HEK293 (cell line): ENCODE data around the gene EVI5.

Source experiments
- EGR2 ChIP-seq: fragments of 450-650 bp; formaldehyde crosslinking; IDR thresholded peaks from 2 replicates; pipeline ENCODE4 v1.5.1; 2016; ENCODE audit warnings: low read depth, missing biosample characterization, missing genetic modification characterization
- RBAK ChIP-seq: fragments of 450-650 bp; formaldehyde crosslinking; IDR thresholded peaks from 2 replicates; pipeline ENCODE4 v1.5.1; 2016; ENCODE audit warnings: missing biosample characterization, missing genetic modification characterization
- ZBTB20 ChIP-seq: fragments of 450-650 bp; formaldehyde crosslinking; IDR thresholded peaks from 2 replicates; pipeline ENCODE4 v1.5.1; 2016; ENCODE audit warnings: missing biosample characterization, missing genetic modification characterization
- ZNF274 ChIP-seq, 2 experiments: fragments of 200-500 bp in 1 of 2; fragments of 450-650 bp in 1 of 2; sonication (Bioruptor generic) in 1 of 2; formaldehyde crosslinking in 1 of 2; IDR thresholded peaks; 2 replicates each; pipeline versions ENCODE4 v1.5.1 to v1.6.1; 2014 to 2016; ENCODE audit warnings: borderline replicate concordance in 1 of 2, inconsistent platforms in 1 of 2, low read length in 1 of 2, missing biosample characterization in 1 of 2, missing genetic modification characterization in 1 of 2
- ZNF521 ChIP-seq: fragments of 450-650 bp; formaldehyde crosslinking; IDR thresholded peaks from 2 replicates; pipeline ENCODE4 v1.5.1; 2017; ENCODE audit warnings: missing biosample characterization, mild to moderate bottlenecking, missing genetic modification characterization
- ZNF76 ChIP-seq: fragments of 450-650 bp; formaldehyde crosslinking; IDR thresholded peaks from 2 replicates; pipeline ENCODE4; 2016; ENCODE audit warnings: low read depth, missing biosample characterization, missing genetic modification characterization, borderline replicate concordance
- ZNF791 ChIP-seq: fragments of 450-650 bp; formaldehyde crosslinking; IDR thresholded peaks from 2 replicates; pipeline ENCODE4 v1.5.1; 2016; ENCODE audit warnings: missing biosample characterization, missing genetic modification characterization
- TF ChIP-seq, protein P1 (sequence below): fragments of 450-650 bp; IDR thresholded peaks from 2 replicates; pipeline ENCODE4 v1.5.1; 2018; ENCODE audit warnings: missing biosample characterization, missing genetic modification characterization
- TF ChIP-seq, protein P2 (sequence below): fragments of 450-650 bp; formaldehyde crosslinking; IDR thresholded peaks from 2 replicates; pipeline ENCODE4 v1.5.1; 2016; ENCODE audit warnings: missing biosample characterization, missing genetic modification characterization
- TF ChIP-seq, protein P3 (sequence below): fragments of 450-650 bp; formaldehyde crosslinking; IDR thresholded peaks from 2 replicates; pipeline ENCODE4 v1.5.1; 2016; ENCODE audit warnings: missing biosample characterization, missing genetic modification characterization
- TF ChIP-seq, protein P4 (sequence below): fragments of 450-650 bp; formaldehyde crosslinking; IDR thresholded peaks from 2 replicates; pipeline ENCODE4 v1.5.1; 2017; ENCODE audit warnings: missing biosample characterization, mild to moderate bottlenecking, missing genetic modification characterization, moderate library complexity
- TF ChIP-seq, protein P5 (sequence below): fragments of 450-650 bp; formaldehyde crosslinking; IDR thresholded peaks from 2 replicates; pipeline ENCODE4 v1.5.1; 2016; ENCODE audit warnings: missing biosample characterization, missing genetic modification characterization, low read depth

DNA sequence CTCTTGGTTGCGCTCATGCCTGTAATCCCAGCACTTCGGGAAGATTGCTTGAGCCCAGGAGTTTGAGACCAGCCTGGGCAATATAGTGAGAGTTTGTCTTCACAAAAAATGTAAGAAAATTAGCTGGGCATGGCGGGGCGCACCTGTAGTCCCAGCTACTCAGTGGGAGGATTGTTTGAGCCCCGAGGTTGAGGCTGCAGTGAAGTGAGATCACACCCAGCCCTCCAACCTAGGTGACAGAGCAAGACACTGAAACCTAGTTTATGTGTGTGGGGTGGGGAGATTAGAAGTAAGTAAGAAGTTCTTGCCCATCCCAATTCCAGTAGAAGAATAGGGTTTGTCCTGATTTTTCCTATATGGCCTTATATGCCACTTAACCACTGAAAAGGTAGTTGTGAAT lies 48.9 kb upstream of the EVI5 start:
- TF ChIP-seq, protein P1, sequence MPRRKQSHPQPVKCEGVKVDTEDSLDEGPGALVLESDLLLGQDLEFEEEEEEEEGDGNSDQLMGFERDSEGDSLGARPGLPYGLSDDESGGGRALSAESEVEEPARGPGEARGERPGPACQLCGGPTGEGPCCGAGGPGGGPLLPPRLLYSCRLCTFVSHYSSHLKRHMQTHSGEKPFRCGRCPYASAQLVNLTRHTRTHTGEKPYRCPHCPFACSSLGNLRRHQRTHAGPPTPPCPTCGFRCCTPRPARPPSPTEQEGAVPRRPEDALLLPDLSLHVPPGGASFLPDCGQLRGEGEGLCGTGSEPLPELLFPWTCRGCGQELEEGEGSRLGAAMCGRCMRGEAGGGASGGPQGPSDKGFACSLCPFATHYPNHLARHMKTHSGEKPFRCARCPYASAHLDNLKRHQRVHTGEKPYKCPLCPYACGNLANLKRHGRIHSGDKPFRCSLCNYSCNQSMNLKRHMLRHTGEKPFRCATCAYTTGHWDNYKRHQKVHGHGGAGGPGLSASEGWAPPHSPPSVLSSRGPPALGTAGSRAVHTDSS, result no peak
- TF ChIP-seq, protein P2, sequence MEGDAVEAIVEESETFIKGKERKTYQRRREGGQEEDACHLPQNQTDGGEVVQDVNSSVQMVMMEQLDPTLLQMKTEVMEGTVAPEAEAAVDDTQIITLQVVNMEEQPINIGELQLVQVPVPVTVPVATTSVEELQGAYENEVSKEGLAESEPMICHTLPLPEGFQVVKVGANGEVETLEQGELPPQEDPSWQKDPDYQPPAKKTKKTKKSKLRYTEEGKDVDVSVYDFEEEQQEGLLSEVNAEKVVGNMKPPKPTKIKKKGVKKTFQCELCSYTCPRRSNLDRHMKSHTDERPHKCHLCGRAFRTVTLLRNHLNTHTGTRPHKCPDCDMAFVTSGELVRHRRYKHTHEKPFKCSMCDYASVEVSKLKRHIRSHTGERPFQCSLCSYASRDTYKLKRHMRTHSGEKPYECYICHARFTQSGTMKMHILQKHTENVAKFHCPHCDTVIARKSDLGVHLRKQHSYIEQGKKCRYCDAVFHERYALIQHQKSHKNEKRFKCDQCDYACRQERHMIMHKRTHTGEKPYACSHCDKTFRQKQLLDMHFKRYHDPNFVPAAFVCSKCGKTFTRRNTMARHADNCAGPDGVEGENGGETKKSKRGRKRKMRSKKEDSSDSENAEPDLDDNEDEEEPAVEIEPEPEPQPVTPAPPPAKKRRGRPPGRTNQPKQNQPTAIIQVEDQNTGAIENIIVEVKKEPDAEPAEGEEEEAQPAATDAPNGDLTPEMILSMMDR (tag by site-specific recombination), result no peak
- TF ChIP-seq, protein P3, sequence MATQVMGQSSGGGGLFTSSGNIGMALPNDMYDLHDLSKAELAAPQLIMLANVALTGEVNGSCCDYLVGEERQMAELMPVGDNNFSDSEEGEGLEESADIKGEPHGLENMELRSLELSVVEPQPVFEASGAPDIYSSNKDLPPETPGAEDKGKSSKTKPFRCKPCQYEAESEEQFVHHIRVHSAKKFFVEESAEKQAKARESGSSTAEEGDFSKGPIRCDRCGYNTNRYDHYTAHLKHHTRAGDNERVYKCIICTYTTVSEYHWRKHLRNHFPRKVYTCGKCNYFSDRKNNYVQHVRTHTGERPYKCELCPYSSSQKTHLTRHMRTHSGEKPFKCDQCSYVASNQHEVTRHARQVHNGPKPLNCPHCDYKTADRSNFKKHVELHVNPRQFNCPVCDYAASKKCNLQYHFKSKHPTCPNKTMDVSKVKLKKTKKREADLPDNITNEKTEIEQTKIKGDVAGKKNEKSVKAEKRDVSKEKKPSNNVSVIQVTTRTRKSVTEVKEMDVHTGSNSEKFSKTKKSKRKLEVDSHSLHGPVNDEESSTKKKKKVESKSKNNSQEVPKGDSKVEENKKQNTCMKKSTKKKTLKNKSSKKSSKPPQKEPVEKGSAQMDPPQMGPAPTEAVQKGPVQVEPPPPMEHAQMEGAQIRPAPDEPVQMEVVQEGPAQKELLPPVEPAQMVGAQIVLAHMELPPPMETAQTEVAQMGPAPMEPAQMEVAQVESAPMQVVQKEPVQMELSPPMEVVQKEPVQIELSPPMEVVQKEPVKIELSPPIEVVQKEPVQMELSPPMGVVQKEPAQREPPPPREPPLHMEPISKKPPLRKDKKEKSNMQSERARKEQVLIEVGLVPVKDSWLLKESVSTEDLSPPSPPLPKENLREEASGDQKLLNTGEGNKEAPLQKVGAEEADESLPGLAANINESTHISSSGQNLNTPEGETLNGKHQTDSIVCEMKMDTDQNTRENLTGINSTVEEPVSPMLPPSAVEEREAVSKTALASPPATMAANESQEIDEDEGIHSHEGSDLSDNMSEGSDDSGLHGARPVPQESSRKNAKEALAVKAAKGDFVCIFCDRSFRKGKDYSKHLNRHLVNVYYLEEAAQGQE (tag by site-specific recombination), result no peak
- TF ChIP-seq, protein P4, sequence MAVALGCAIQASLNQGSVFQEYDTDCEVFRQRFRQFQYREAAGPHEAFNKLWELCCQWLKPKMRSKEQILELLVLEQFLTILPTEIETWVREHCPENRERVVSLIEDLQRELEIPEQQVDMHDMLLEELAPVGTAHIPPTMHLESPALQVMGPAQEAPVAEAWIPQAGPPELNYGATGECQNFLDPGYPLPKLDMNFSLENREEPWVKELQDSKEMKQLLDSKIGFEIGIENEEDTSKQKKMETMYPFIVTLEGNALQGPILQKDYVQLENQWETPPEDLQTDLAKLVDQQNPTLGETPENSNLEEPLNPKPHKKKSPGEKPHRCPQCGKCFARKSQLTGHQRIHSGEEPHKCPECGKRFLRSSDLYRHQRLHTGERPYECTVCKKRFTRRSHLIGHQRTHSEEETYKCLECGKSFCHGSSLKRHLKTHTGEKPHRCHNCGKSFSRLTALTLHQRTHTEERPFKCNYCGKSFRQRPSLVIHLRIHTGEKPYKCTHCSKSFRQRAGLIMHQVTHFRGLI (tag by site-specific recombination), result no peak
- TF ChIP-seq ZNF76 (no peak), ZNF791 (no peak), RBAK (tag by site-specific recombination) (no peak), ZNF521 (tag by site-specific recombination) (no peak), EGR2 (tag by site-specific recombination) (no peak), ZNF274 (IDR thresholded peaks at IDR 0.05; ENCODE audit: low read length) (no peak), ZNF274 (tag by site-specific recombination; IDR thresholded peaks at IDR 0.05; ENCODE audit: borderline replicate concordance) (no peak), ZBTB20 (no peak)
- TF ChIP-seq, protein P5, sequence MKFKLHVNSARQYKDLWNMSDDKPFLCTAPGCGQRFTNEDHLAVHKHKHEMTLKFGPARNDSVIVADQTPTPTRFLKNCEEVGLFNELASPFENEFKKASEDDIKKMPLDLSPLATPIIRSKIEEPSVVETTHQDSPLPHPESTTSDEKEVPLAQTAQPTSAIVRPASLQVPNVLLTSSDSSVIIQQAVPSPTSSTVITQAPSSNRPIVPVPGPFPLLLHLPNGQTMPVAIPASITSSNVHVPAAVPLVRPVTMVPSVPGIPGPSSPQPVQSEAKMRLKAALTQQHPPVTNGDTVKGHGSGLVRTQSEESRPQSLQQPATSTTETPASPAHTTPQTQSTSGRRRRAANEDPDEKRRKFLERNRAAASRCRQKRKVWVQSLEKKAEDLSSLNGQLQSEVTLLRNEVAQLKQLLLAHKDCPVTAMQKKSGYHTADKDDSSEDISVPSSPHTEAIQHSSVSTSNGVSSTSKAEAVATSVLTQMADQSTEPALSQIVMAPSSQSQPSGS, result no peak
